Natural killer cell treated with Interleukin-12 subunit alpha and Interleukin-12 subunit beta and Interleukin-15 and Interleukin-18, amount 100 ng/mL, for 72 hours (primary cell): Measurements from ENCODE around the gene CEP112. TPM values are rescaled to one million over a fixed set of nuclear protein-coding genes. Genes with fewer than 3 reads are reported as not detected.
"Not testable (repeated sequence)": the region's sequence is repeated elsewhere in the genome, so short reads cannot be mapped to it uniquely, and the experiment has no call there.

Experiments
- ATAC-seq, 2 donors: fragments of 150-1000 bp; cut with Tn5 transposase in 1 of 2; sonication (Bioruptor Pico), chemical (Tn5 transposase) in 1 of 2; 2 replicates each; pipeline ENCODE4 v1.10.0; 2021
- DNase-seq: peaks from one replicate; pipeline ENCODE4 v3.0.0; 2022; ENCODE audit warnings: low spot score
- H3K27ac Mint-ChIP-seq, 2 donors: 1 replicate in 1 of 2; 2 replicates in 1 of 2; pipeline ENCODE4 v1.8.0; 2022; ENCODE audit warnings: mixed read lengths in 2 of 2, mild to moderate bottlenecking in 1 of 2, moderate library complexity in 1 of 2
- H3K27me3 Mint-ChIP-seq, 2 donors: 1 replicate in 1 of 2; 2 replicates in 1 of 2; pipeline ENCODE4 v1.8.0; 2022; ENCODE audit warnings: mixed read lengths in 2 of 2
- H3K36me3 Mint-ChIP-seq: one replicate; pipeline ENCODE4 v1.8.0; 2022; ENCODE audit warnings: mixed read lengths
- H3K4me1 Mint-ChIP-seq, 2 donors: 1 replicate in 1 of 2; 2 replicates in 1 of 2; pipeline ENCODE4 v1.8.0; 2022; ENCODE audit warnings: low read depth in 2 of 2, mixed read lengths in 2 of 2, mild to moderate bottlenecking in 1 of 2
- H3K4me3 Mint-ChIP-seq: one replicate; pipeline ENCODE4 v1.8.0; 2022; ENCODE audit warnings: mixed read lengths
- H3K9me3 Mint-ChIP-seq: 2 replicates; pipeline ENCODE4 v1.8.0; 2022; ENCODE audit warnings: mixed read lengths
- total RNA-seq, 2 donors: library from RNA; stranded (reverse); gene quantifications; one replicate each; pipeline ENCODE4 v1.2.3, GENCODE V29; 2022

CEP112 gene
- total RNA-seq, 2 donors from 2014 or later: 2.3 to 5.5 TPM

DNA sequence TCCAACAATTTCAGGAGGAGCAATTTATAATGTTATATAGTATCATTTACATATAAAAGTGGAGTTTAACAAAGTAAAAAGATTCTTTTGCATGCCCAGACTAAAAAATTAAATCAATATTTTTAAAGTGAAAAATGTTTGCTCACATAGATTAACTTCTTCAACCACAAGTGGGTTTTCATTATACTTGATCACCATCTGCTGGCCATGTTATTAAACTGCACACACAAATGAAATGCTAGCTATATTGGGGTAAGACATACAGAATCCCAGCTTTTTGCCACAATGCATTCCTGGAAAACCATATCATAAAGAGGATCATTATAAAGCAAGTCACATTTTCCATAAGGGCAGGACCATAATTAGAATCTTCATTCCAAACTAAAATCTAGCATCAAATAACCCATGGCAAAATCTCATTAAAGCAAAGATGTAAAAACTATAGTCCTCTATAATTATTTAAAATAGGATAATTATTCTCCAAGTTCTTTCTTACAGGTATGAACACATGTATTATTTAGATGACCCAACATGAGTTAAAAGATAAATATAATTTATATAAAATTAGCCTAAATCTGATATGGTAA lies 26.3 kb downstream of the CEP112 start:
- Mint-ChIP-seq H3K4me1 (no peaks in the 10 kb centered on the region), H3K27me3 (no peaks in the 10 kb centered on the region), H3K36me3 (no peaks in the 10 kb centered on the region), H3K4me3 (no peak overlapping the region), H3K9me3 (no peaks in the 10 kb centered on the region), H3K27ac (no peak overlapping the region)
- no peak for DNase-seq
- no peak for ATAC-seq

DNA sequence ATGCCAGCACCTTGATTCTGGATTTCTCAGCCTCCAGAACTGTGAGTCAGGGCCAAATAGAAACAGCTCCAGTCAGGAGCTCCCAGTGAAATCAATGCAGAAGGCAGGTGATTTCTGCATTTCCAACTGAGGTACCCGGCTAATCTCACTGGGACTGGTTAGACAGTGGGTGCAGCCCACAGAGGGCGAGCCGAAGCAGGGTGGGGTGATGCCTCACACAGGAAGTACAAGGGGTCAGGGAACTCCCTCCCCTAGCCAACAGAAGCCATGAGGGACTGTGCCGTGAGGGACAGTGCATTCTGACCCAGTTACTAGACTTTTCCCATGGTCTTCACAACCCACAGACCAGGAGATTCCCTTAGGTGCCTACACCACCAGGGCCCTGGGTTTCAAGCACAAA lies 36.9 kb downstream of the CEP112 start:
- DNase-seq: peak; percentile 63
- peaks cover 8 to 10% of the 10 kb centered on the region in 2 donors for H3K4me1 Mint-ChIP-seq
- ATAC-seq, H3K4me3 Mint-ChIP-seq, H3K9me3 Mint-ChIP-seq, H3K27me3 Mint-ChIP-seq: not testable (repeated sequence)
- H3K36me3 Mint-ChIP-seq: peaks cover 20% of the 10 kb centered on the region
- peak overlapping the region in 1 of 2 donors; percentile 56 for H3K27ac Mint-ChIP-seq

DNA sequence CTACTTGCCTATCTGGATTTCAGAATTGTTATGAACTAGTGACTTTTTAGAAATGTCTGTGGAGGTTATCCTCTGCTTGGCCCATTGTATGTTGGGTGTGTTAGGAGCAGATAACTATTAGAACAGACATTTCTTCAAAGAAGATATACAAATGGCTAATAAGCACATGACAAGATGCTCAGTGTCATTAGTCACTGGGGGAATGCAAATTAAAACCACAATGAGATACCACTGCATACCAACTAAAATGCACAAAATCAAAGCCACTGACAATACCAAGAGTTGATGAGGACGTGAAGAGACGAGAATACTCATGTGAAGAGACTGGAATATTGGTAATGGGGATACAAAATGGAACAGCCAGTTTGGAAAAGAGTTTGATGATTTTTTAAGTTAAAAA lies 39.2 kb downstream of the CEP112 start:
- Mint-ChIP-seq H3K4me1 (peaks cover 8 to 10% of the 10 kb centered on the region in 2 donors), H3K36me3 (peaks cover 12% of the 10 kb centered on the region)
- no peak for ATAC-seq

DNA sequence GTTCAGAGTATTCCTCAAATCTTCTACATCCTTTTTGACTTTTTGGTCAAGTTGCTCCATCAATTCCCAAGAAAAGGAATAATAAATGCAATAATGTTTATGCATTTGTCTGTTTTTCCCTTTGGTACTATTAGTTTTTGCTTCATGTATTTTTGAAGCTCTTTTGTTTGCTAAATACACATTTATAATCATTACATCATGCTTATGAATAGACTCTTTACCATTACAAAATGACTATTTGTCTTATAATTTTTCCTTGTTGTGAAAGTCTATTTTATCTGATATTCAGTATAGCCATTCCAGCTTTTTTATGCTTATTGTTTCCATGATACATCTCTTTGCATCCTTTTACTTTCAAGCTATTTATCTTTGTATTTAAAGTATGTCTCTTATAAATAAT lies 41.2 kb downstream of the CEP112 start:
- ATAC-seq (no peak), DNase-seq (no peak)
- Mint-ChIP-seq H3K9me3 (no peaks in the 10 kb centered on the region), H3K4me1 (peaks cover 8 to 10% of the 10 kb centered on the region in 2 donors), H3K27ac (no peak overlapping the region), H3K27me3 (peaks cover 0 to 4% of the 10 kb centered on the region in 2 donors), H3K4me3 (no peak overlapping the region), H3K36me3 (no peaks in the 10 kb centered on the region)

More for the DNA sequence above, 39.2 kb downstream of the CEP112 start:
- H3K9me3 Mint-ChIP-seq: peaks cover under 1% of the 10 kb centered on the region
- DNase-seq: no peak
- no peak overlapping the region for H3K27ac Mint-ChIP-seq
- no peak overlapping the region for H3K4me3 Mint-ChIP-seq
- H3K27me3 Mint-ChIP-seq: peaks cover 0 to 2% of the 10 kb centered on the region in 2 donors

DNA sequence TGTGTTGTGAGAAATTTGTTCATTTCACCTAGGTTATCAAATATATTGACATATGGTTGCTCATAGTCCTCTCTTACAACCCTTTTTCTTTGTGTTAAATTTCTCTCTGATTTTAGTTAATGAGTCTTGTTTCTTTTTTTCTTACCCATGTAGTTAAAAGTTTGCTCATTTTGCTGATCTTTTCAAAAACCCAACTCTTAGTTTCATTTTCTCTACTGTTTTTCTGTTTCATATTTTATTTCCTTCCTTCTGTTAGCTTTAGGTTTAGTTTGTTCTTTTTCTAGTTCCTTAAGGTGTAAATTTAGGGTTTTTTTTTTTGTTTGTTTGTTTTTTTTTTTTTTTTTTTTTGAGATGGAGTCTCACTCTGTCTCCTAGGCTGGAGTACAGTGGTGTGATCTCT lies 42.4 kb downstream of the CEP112 start:
- Mint-ChIP-seq H3K27me3 (peaks cover 0 to 4% of the 10 kb centered on the region in 2 donors), H3K4me3 (no peak overlapping the region), H3K36me3 (no peaks in the 10 kb centered on the region), H3K9me3 (no peaks in the 10 kb centered on the region), H3K27ac (no peak overlapping the region), H3K4me1 (peaks cover 2% of the 10 kb centered on the region in 2 donors)
- ATAC-seq: no peak
- no peak for DNase-seq

DNA sequence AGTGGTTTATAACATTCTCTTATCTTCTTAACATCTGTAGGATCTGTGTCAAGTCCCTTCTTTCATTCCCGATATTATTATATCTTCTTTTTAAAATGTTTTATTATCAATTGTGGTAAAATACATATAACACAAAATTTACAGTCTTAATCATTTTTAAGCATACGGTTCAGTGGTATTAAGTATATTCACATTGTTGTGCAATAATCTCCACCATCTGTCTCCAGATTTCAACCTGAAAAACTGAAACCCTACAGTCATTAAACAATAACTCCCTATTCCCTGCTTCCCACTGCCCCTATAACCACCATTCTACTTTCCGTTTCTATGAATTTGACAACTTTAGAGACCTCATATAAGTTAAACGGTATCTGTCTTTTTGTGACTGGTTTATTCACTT lies 45.5 kb downstream of the CEP112 start:
- ATAC-seq: no peak
- no peak overlapping the region for H3K27ac Mint-ChIP-seq
- H3K4me3 Mint-ChIP-seq: no peak overlapping the region
- H3K4me1 Mint-ChIP-seq: no peaks in the 10 kb centered on the region
- no peaks in the 10 kb centered on the region for H3K9me3 Mint-ChIP-seq
- H3K27me3 Mint-ChIP-seq: peaks cover 4 to 5% of the 10 kb centered on the region in 2 donors
- no peak for DNase-seq
- H3K36me3 Mint-ChIP-seq: no peaks in the 10 kb centered on the region

DNA sequence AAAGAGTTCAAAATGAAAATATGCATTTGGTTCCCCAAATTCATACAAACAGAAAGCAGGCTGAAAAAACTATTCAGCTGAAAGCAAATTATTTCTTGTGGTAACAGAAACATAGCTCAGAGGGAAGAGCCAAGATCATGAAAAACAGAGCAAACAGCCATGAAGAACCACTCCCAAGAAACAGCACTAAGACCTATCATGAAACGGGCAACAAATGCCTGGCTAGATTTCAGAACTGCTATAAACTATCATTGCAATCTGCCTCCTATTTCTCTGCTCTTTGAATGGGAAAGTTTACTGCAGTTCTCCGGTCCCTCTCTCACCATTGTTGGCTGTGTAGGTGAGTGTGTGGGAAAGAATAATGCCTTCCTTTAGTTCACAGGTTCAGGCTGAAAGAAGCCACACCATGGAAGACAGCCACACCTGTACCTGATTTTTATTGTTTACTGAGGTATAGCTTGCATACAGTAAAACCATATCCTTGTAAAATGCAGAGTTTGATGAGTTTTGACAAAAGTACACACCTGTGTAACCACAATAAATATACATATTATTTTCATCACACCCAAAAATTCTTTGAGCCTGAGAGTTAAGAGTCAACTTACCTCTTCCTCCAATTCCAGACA lies 48.2 kb downstream of the CEP112 start:
- Mint-ChIP-seq H3K4me1 (no peaks in the 10 kb centered on the region), H3K27ac (no peak overlapping the region), H3K9me3 (no peaks in the 10 kb centered on the region), H3K4me3 (no peak overlapping the region), H3K36me3 (no peaks in the 10 kb centered on the region), H3K27me3 (peaks cover 4 to 6% of the 10 kb centered on the region in 2 donors)
- ATAC-seq (no peak), DNase-seq (no peak)

DNA sequence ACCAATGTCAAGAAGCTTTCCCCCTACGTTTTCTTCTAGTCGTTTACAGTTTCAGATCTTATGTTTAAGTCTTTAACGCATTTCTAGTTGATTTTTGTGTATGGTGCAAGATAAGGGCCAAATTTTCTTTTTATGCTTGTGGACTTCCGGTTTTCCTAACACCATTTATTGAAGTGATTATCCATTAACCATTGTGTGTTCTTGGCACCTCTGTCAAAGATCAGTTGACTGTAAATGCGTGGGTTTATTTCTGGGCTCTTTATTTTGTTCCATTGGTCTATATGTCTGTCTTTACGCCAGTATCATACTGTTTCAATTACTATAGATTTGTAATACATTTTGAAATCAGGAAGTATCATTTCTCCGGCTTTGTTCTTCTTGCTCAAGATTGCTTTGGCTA lies 49.5 kb downstream of the CEP112 start:
- Mint-ChIP-seq H3K4me3 (no peak overlapping the region), H3K27ac (no peak overlapping the region), H3K9me3 (no peaks in the 10 kb centered on the region), H3K36me3 (peaks cover under 1% of the 10 kb centered on the region), H3K27me3 (peaks cover 4 to 6% of the 10 kb centered on the region in 2 donors), H3K4me1 (no peaks in the 10 kb centered on the region)
- no peak for ATAC-seq
- no peak for DNase-seq

DNA sequence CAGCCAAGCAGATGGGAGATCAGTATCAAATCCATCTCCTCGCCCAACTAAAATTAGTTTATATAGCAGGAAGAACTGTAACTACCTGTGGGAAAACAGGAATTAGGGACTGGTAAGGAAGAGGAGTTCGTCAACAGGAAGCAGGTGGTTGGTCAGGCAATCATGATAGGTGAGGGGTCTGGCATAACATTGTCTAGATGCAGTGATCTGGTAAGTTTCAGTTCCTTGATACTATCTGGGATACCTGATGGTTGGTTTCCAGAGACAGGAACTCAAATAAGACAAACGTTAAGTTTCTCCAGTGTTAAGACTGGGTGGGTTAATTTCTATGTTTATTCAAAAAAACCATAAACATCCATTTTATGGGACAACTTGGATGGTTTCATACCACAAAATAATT lies 53.8 kb downstream of the CEP112 start:
- H3K36me3 Mint-ChIP-seq: peaks cover 7% of the 10 kb centered on the region
- no peaks in the 10 kb centered on the region for H3K4me1 Mint-ChIP-seq
- peaks cover 2 to 4% of the 10 kb centered on the region in 2 donors for H3K27me3 Mint-ChIP-seq
- DNase-seq (no peak), ATAC-seq (no peak)
- H3K27ac Mint-ChIP-seq: no peak overlapping the region
- H3K9me3 Mint-ChIP-seq: no peaks in the 10 kb centered on the region
- H3K4me3 Mint-ChIP-seq: no peak overlapping the region

DNA sequence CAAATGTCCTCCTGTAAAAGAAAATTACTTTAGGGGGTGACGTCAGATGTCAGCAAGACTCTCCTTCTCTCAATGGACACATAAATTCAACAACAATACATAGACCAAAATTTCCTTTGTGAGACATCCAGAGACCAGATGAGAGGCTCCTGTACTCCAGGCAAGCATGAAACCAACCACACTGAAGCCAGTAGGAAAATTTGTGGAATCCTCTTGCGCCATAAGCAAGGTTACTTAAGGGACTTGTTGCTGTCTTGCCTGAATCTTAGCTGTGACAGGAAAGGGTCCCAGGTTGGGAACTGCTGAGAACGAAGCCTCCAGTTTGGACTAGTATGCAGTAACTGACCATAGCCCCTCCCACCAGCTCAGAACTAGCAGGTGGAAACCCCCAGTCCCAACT lies 56.0 kb downstream of the CEP112 start:
- Mint-ChIP-seq H3K4me3 (no peak overlapping the region), H3K4me1 (no peaks in the 10 kb centered on the region), H3K9me3 (no peaks in the 10 kb centered on the region), H3K27ac (no peak overlapping the region), H3K27me3 (peaks cover 0 to 2% of the 10 kb centered on the region in 2 donors), H3K36me3 (peaks cover 7% of the 10 kb centered on the region)
- DNase-seq (no peak), ATAC-seq (no peak)

DNA sequence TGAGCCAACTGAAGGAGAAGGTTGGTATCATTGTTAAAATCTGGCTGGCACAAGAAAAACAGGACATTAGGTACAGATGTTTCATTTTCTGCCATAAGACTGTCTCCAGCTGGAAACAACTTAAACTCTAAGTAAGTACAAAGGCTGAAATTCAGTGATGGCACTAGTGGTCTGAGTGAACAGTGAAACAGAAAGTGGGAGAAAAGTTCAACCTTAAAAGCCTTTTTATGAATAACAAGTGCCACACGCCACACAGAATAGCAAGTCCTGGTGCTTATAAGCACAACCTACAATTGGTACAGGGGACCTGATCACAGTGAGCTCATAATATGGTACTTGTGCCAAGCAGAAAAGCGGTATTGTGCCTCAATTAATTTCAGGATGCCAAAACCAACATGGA lies 56.7 kb downstream of the CEP112 start:
- DNase-seq (no peak), ATAC-seq (no peak)
- H3K4me3 Mint-ChIP-seq: no peak overlapping the region
- no peak overlapping the region for H3K27ac Mint-ChIP-seq
- peaks cover 0 to 2% of the 10 kb centered on the region in 2 donors for H3K27me3 Mint-ChIP-seq
- H3K4me1 Mint-ChIP-seq: no peaks in the 10 kb centered on the region
- no peaks in the 10 kb centered on the region for H3K9me3 Mint-ChIP-seq
- peaks cover 7% of the 10 kb centered on the region for H3K36me3 Mint-ChIP-seq

DNA sequence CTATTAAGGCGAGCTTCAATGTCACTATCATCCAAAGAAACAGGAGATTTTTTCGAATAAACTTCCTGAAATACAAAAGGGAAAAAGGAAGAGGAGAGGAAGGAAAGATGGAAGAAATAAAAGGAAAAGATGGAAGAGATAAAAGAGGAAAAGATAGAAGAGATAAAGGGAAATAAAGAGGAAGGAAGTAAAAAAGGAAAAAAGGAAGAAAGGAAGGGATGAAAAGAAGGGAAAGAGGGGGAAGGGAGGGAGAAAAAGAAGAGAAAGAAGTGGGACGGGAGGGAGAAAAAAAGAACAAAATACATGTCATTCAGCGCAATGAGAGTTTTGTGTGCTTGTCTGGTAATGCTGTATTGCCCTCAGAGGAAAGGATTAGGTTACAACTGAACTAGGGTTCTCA lies 62.2 kb downstream of the CEP112 start:
- Mint-ChIP-seq H3K36me3 (no peaks in the 10 kb centered on the region), H3K4me3 (no peak overlapping the region)

DNA sequence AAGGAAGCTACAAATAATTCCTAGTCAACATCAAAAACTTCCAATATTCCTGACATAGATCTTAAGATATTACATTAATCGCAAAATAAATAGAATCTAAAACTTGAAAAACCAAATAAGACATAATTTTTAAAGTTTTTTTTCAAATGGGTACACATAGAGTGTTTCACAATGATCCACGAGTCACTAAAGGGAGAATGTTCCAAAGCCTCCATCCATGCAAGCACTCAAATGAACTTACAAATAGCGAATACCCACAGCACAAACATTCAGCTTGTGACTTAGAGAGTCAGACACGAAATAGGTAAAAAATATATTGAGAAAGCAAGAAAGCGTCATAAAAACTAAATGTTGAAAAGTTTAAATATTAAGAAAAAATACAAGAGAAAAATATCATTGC lies 65.7 kb downstream of the CEP112 start:
- no peak overlapping the region for H3K4me3 Mint-ChIP-seq
- peaks cover 13 to 31% of the 10 kb centered on the region in 2 donors for H3K27me3 Mint-ChIP-seq
- no peaks in the 10 kb centered on the region for H3K4me1 Mint-ChIP-seq
- no peak overlapping the region for H3K27ac Mint-ChIP-seq
- DNase-seq (no peak), ATAC-seq (no peak)
- no peaks in the 10 kb centered on the region for H3K9me3 Mint-ChIP-seq
- no peaks in the 10 kb centered on the region for H3K36me3 Mint-ChIP-seq

More for the DNA sequence above, 62.2 kb downstream of the CEP112 start:
- Mint-ChIP-seq H3K27ac (no peak overlapping the region), H3K27me3 (peaks cover 8 to 31% of the 10 kb centered on the region in 2 donors), H3K9me3 (no peaks in the 10 kb centered on the region), H3K4me1 (no peaks in the 10 kb centered on the region)
- ATAC-seq (no peak), DNase-seq (no peak)

DNA sequence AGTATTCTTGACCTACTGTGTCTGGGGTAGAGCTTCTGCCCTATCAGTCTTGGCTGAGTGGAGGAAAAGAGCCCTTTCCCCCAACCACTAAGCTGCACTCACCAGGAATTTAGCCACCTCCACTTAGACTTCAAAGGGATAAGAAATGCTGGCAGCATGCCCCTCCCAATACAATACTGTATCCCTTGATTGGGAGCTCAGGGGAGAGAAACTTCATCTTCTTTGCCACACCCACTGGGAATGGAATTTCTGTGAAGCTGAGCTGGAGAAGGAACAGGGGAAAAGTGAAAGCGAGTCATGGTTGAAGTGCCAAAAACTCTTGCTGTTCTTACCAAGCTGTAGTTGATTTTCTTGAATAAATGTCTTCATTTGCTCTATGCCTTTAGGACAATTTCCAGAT lies 68.8 kb downstream of the CEP112 start:
- DNase-seq (no peak), ATAC-seq (no peak)
- Mint-ChIP-seq H3K4me1 (no peaks in the 10 kb centered on the region), H3K36me3 (no peaks in the 10 kb centered on the region), H3K27me3 (peaks cover 14 to 22% of the 10 kb centered on the region in 2 donors), H3K9me3 (no peaks in the 10 kb centered on the region), H3K27ac (no peak overlapping the region), H3K4me3 (no peak overlapping the region)

DNA sequence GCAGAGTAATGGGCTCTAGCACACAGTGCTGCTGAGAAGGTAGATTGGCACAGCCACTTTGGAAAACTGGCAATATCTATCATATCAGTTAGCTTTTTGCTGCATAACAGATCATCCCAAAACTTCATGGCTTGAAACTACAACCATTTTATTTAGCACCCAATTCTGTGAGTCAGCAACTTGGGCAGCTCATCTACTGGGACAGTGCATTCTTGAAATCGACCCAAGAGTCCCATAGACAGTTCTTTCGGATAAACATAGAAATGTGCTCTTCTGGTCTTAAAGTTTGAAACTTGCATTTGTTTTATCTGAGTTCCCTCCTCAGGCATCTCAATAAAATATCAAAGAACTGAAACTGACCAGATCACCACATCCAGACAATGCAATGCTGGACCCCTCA lies 76.7 kb downstream of the CEP112 start:
- H3K9me3 Mint-ChIP-seq: peaks cover 3% of the 10 kb centered on the region
- H3K27me3 Mint-ChIP-seq: peaks cover 7 to 23% of the 10 kb centered on the region in 2 donors
- ATAC-seq (no peak), DNase-seq (no peak)
- H3K36me3 Mint-ChIP-seq: no peaks in the 10 kb centered on the region
- H3K4me3 Mint-ChIP-seq: no peak overlapping the region
- H3K4me1 Mint-ChIP-seq: no peaks in the 10 kb centered on the region
- H3K27ac Mint-ChIP-seq: no peak overlapping the region
